AG20443 (cell line): ENCODE results near the gene ABL2.
"Not testable (repeated sequence)": the region's sequence is repeated elsewhere in the genome, so short reads cannot be mapped to it uniquely, and the experiment has no call there.

Experiments
- DNase-seq: peaks from one replicate; pipeline ENCODE4 v3.0.0; 2012; ENCODE audit warnings: low spot score, mixed read lengths

The ABL2 gene

DNA sequence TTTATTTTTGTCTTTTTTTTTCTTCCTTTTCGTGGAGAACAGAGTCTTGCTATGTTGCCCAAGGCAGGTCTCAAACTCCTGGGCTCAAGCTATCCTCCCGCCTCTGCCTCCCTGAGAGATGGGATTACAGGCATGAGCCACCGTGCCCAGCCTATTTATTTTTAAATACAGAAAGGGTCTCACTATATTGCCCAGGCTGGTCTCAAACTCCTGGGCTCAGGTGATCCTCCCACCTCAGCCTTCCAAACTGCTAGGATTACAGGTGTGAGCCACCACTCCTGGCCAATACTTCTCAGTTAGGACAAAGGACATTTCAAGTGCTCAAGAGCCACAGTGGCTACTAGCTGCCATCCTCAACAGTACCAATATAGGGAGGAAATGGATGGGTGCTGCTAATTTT is 16.2 kb downstream of the ABL2 start:
- not testable (repeated sequence) for DNase-seq

DNA sequence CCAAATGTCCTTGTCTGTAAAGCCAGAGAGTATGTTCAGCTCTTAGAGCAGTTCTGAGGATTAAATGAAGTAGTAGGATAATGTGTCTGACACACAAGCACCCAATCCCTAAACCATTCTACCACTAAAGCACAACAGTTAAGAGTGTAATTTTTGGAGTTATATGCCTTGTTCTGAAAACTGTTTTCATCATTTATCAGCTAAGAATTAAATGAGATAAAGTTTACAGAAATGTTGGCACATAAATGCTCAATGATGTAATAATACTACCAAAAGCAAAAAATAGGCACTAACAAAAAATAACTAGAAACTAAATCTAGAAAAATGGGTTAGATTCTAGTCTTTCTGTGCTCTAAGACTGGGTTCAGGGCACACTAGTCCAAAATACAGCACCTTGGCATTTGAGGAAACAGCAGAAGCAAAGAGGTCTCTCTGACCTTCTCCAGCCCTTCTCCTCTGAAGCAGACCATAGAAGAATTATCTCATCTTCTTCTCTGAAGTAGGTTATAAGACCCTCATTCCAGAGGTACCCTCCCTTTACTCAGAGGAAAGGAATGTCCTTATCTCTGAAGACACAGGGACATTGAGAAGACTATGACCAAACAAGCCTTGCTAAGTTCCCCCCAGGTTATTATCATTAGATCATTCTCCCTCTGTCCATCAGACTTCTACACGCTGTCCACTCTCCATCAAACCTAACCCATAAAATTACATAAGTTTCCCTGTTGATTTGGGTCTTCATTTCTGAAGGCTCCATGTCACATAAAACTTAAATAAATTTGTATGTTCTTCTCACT is 20.6 kb downstream of the ABL2 start:
- no peak for DNase-seq

DNA sequence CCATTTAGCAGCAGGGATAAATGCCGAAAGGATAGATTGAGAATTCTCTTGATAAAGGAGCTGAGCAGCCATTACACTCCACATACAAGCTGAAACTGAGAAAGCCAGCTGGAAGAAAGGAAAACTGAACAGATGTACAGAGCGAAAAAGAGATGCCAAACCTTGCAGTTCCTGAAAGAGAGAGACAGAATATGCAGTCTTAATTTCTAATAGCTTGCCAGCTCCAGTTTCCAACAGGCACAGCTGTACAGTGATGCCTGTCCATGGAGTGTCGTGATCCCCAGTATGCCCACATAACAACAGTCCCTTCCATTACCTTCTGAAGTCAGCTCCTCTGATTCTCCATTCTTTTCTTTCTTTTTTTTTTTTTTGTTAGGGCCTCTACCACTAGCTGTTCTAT is 22.7 kb downstream of the ABL2 start:
- no peak for DNase-seq

DNA sequence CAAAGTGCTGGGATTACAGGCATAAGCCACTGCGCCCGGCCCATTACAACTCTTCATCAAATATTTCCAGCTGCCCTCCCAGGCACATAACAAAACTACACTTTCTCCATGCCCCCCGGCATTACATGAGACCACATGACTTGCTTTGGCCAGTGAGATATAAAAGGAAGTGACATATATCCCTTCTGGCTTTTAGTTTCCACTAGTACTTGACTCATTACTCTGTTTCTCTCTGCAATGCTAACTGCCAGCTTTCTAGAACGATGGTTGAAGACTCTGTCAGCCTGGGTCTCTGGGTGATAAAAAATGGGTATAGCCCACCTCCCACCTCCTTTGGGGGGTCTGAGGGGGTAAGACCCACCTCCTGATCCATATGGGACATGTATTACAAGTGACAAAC is 24.2 kb downstream of the ABL2 start:
- no peak for DNase-seq

DNA sequence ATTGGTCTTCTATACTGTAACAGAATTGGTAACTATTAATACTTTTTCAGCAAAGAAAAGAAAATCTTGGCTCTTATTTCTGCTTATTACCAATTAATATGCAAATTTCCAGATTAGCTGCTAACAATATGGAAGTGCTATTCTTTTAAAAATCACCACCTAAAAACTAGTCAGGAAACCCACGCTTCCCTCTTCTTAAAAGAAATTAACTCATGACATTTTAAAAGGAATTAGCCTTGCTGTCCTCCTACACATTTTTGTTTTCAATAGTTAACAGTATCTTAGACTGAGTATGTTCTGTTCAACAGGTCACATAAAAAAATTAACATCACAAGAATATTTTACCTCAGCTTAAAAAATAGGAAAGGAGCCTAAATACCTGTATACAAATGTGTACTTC is 27.3 kb downstream of the ABL2 start:
- no peak for DNase-seq

DNA sequence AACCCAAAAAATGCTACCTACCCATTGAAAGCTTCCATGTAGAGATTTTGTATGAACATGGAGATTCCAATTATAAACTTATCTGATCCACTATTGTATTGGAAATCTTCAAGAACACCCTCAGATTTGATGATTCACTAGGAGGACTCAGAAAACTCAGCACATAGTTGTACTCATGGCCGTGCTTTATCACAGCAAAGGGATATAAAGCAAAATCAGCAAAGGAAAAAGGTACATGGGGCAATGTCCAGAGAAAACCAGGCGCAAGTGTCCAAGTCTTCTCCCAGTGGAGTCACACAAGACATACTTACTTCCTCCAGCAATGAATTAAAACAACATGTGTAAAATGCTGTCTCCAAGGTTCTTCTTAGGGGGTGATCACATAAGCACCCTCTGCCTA is 28.9 kb downstream of the ABL2 start:
- no peak for DNase-seq

DNA sequence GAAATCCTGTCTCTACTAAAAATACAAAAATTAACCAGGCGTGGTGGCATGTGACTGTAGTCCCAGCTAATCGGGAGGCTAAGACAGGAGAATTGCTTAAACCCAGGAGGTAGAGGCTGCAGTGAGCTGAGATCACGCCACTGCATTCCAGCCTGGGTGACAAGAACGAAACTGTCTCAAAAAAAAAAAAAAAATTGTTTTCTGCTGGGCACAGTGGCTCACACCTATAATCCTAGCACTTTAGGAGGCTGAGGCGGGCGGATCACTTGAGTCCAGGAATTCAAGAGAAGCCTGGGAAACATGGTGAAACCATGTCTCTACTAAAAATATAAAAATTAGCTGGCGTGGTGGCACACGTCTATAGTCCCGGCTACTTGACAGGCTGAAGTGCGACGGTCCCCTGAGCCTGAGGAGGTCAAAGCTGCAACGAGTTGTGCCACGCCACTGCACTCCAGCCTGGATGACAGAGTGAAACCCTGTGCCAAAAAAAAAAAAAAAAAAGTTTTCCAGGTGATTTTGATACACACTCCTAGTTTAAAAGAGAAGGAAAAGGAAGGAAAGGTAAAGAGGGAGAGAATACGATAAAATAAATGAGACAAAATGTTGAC is 31.7 kb downstream of the ABL2 start:
- DNase-seq = no peak

DNA sequence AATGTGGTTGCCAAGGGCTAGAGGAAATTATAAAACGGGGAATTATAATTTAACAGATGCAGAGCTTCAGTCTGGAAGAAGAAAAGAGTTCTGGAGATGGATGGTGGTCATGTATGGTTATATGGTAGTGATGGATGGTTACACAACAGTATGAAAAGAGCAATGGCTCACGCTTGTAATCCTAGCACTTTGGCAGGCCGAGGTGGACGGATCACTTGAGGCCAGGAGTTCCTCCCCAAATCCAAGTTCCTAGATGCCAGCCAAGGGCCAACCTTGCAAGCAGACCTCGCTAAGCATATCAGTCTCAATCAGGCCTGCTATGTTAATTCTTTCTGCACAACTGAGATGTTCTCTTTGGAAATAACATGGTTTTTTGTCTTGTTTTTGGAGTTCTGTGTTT is 33.6 kb downstream of the ABL2 start:
- not testable (repeated sequence) for DNase-seq

DNA sequence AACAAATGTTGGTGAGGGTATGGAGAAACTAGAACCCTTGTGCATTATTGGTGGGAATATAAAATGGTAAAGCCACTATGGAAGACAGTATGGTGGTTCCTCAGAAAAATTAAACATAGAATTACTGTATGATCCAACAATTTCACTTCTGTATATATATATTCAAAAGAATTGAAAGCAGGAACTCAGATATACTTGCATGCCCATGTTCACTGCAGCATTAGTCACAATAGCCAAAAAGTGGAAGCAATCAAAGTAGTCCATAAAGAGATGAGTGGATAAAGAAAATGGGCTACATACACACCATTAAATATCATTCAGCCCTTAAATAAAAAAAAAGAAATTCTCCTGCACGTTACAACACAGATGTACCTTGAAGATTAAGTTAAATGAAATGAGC is 34.1 kb downstream of the ABL2 start:
- no peak for DNase-seq

DNA sequence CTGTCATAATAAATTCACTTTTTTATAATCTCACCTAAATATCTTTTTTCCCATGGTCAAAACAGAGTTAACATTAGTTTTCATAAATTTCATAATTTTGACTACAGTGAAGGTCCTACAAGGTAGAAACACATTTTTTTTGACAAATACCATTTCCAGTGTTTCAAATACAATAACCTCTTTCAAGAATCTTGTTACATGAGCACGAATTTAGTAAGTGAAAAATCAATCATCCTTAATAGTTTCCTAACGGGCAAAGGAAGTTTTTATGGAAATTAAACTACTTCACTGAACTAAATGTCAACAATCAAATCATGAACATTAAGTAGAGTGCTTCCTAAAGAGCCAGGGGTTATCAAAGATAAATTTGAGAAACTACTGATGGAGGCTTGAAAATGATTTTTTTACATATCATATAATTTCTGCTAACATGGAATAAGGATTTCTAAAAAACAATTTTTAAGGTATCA is 35.4 kb downstream of the ABL2 start:
- DNase-seq = no peak

DNA sequence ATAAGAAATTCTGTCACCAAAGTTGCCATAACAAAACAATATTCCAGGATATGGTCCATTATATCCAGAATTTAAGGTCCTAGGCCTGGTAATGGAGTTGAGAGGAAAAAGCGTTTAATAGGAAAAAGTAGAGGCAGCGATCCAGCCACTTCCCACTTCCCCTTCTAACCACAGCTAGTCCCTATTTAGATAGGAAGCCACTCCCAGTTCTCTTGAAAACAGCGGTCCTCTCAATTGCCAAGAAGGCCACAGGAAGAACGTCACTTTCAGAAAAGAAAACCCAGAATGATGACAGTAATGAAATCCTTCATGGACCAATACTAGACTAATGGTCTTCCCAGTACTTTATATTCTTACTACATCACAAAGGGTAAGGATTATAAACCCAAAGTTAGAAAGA is 38.6 kb downstream of the ABL2 start:
- peak; percentile 27 for DNase-seq

DNA sequence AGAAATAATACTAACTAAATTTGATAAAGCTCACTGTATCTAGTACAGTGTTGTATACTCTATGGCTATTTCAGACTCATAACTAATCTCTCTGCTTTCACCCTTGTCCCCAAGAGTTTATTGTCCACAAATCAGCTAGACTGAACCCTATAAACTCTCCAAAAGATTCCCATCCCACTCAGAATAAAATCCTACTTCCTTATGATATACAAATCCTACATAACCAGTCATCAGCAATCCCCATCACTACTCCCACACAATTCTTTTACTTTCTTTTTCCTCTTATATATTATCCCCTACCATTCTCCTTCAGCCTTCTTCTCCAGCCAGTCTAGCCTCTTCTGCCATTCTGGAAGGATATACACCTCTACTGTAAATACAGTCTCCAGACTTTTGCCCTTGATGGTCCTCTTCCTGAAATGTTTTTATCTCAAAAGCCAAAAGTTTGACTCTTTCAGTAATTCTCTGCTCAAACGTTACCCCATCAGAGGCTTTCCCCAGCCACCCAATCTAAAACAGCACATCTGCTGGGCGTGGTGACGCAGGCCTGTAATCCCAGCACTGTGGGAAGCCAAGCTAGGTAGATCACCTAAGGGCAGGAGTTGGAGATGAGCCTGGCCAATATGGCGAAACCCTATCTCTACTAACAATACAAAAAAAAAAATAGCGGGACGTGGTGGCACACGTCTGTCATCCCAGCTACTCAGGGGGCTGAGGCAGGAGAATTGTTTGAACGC is 41.6 kb downstream of the ABL2 start:
- no peak for DNase-seq

DNA sequence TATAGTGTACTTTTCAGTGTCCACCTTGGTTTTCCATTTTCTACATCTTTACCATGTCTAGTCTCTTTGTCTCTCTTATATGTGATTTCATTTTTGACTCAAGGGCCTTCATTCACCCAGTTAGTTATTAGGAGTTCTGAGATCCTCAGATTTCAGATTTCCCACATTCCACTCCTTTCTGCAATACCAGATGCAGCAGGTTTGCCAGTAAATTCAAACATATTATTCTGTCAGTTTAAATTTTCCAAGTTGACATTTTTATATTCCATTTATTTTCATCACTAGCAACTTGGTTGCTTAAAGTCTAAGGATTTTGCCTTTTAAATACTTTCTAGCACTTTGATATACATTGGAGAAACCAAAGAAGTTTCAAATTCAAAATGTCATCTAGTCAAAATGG is 42.4 kb downstream of the ABL2 start:
- DNase-seq = peak; percentile 7

DNA sequence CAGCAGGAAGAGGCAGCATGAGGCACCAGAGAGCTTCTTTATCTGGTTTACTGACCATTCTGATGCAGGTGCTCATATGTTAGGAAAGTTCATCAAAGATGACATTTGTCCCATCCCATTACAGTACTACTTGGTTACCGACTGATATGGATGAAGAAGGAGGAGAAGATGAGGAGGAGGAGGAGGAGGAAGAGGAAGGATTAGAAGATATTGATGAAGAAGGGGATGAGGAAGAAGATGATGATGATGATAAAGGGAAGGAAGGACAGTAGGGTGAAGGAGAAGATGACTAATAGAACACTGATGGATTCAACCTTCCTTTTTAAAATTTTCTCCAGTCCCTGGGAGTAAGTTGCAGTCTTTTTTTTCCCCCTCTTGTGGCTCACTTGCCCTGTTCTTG is 45.1 kb downstream of the ABL2 start:
- DNase-seq = no peak

DNA sequence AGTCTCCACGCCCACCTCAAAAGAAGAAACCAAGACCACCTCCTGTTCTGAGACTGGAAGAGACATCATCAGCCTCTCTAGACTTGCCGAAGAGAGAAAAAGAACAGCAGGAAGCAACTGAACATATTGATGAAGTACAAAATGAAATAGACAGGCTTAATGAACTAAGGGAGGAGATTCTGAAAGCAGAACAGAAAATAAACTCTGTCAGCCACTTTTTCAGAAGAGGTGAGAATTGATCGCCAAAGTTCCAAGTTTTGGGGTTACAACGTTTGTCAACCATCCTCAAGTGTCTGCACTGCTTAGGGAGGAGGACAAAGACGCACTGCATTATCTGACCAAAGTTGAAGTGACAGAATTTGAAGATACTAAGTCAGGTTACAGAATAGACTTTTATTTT is 45.6 kb downstream of the ABL2 start:
- DNase-seq = no peak

DNA sequence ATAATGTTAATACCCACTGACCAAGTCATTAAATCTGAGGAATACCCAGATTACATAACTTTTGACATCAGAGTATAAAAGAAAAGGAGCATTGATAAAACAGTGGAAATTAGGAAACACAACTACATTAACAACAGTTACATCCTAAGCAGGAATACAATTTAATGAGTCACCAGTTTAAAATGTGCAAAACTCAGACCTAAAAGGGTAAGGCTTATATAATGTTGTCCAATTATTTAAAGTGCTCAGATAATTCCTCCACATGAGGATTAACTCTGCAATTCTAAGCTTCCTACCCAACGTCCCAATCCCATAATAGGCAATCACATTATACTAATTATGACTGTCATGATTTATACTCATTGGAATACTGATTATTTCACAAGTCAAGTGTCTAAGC is 50.5 kb downstream of the ABL2 start:
- peak; percentile 28 for DNase-seq

DNA sequence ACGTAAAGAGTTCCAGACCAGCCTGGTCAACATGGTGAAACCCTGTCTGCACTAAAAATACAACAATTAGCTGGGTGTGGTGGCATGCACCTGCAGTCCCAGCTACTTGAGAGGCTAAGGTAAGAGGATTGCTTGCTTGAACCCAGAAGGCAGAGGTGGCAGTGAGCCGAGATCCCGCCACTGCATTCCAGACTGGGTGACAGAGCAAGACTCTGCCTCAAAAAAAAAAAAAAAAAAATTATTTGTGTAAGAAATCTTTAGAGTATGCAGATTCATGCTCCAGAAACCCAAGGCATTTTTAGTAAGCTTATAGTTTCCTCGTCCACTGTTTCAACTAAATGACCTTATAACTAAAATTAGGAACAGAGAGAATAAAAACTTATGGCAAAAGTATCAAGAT is 51.3 kb downstream of the ABL2 start:
- no peak for DNase-seq

DNA sequence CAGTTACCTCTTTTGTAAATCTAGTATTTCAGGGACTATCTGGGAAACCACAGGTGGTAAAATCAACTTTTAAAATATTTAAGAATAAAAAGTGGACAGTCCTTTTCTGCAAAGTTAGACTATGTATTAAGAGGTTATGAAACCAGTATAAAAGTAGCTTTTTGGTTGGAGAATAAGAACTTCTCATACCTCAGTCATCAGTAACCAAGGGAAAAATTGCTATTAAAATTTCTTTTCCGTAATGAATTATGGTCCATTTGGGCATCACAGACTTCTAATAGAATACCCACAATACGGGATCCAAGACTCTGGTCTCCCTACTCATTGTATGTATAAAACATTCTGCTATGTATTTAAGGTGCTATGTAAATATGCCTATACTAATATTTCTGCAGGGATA is 51.9 kb downstream of the ABL2 start:
- no peak for DNase-seq

DNA sequence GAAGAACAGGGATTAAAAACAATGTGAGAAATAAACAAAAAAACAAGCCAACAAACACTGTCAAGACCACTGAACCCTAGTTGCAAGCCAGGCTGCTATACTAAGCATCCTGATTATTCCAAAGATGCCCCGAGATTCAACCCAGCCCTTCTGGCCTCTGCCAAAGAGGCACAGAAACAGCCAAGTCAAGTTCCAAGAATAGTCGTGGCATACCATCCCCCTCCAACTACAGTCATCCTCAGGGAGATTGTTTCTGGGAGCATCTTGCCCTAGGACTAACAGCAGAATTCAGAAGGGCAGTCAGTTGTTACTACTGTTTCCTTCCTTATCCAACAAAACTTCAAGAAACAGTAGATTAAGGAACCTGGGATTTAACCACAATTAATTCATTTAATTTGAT is 52.3 kb downstream of the ABL2 start:
- DNase-seq = peak; percentile 63

DNA sequence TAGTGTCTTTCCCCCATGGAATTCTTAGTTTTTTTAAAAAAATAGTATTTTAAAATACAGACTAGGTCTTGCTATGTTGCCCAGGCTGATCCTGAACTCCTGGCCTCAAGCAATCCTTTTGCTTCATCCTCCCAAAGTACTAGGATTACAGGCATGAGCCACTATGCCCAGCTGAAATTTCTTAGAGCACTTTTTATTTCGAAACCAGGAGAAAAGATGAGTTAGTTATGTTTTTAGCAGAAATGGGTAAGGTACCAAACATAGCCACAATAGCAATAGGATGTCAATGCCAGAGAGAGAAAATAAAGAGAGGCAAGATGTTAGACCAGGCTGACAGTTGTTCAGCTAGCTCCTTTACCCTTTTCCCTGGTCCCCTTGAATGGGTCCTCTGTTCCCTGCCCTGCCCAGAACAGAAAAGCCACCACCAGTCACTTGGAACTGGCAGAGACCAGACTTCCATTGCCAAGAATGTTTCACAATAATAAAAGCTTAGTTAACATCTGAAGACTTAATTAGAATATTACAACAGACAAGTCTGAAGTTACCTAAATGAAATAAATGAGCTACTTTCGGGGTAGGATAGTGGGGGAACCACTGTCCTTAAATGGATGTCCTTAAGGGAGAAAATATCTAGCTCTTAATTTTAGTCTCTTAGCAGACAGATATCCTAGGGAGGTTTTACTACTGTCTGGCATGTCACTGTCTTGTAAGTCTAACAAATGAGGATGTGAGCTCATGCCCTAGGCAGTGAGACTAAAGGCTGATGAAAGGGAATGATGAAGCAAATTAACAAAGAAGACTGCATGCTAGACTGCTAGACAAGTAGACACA is 54.3 kb downstream of the ABL2 start:
- DNase-seq = peak; percentile 62

DNA sequence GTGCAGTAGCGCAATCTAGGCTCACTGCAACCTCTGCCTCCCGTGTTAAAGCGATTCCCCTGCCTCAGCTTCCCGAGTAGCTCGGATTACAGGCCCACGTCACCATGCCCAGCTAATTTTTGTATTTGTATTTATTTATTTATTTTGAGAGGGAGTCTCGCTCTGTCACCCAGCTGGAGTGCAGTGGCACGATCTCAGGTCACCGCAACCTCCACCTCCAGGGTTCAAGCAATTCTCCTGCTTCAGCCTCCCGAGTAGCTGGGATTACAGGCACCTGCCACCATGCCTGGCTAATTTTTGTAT is 59.1 kb downstream of the ABL2 start:
- DNase-seq = not testable (repeated sequence)
